Type B pancreatic cell (in vitro differentiated cells): ENCODE measurements around the gene CCSER2. TPM values are rescaled to one million over a fixed set of nuclear protein-coding genes. Genes with fewer than 3 reads are reported as not detected.
"Not testable (repeated sequence)": the region's sequence is repeated elsewhere in the genome, so short reads cannot be mapped to it uniquely, and the experiment has no call there.

ENCODE experiments used
- DNase-seq: peaks from one replicate; pipeline ENCODE4 v3.0.0; 2021; ENCODE audit warnings: mixed read lengths; ENCODE audit not compliant: unreplicated experiment; ENCODE audit errors: extremely low spot score
- H3K27ac Mint-ChIP-seq: 2 replicates; pipeline ENCODE4 v1.8.0; 2021; ENCODE audit warnings: mild to moderate bottlenecking, mixed read lengths
- H3K27me3 Mint-ChIP-seq: 2 replicates; pipeline ENCODE4 v1.8.0; 2021; ENCODE audit warnings: mixed read lengths
- H3K36me3 Mint-ChIP-seq: 2 replicates; pipeline ENCODE4 v1.8.0; 2021; ENCODE audit warnings: mixed read lengths
- H3K4me1 Mint-ChIP-seq: one replicate; pipeline ENCODE4 v1.8.0; 2021; ENCODE audit warnings: mixed read lengths; ENCODE audit not compliant: unreplicated experiment
- H3K4me3 Mint-ChIP-seq: 2 replicates; pipeline ENCODE4 v1.8.0; 2021; ENCODE audit warnings: mild to moderate bottlenecking, mixed read lengths
- H3K9me3 Mint-ChIP-seq: 2 replicates; pipeline ENCODE4 v1.8.0; 2021; ENCODE audit warnings: mixed read lengths
- total RNA-seq: library from RNA; stranded (reverse); gene quantifications from 2 replicates; pipeline ENCODE4 v1.2.1, GENCODE V29; 2021; ENCODE audit warnings: low replicate concordance
- TF ChIP-seq, protein P1 (sequence below): fragments of 200-600 bp; sonication (generic); conservative IDR thresholded peaks from 2 replicates; pipeline ENCODE4 v1.5.0; 2021; ENCODE audit warnings: antibody characterized with exemption, mild to moderate bottlenecking

The CCSER2 gene
- total RNA-seq, 1 donor from 2014 or later: 43.9 TPM

- no peak overlapping the region for H3K27ac Mint-ChIP-seq
- H3K27me3 Mint-ChIP-seq: no peaks in the 10 kb centered on the region
- TF ChIP-seq, protein P1, sequence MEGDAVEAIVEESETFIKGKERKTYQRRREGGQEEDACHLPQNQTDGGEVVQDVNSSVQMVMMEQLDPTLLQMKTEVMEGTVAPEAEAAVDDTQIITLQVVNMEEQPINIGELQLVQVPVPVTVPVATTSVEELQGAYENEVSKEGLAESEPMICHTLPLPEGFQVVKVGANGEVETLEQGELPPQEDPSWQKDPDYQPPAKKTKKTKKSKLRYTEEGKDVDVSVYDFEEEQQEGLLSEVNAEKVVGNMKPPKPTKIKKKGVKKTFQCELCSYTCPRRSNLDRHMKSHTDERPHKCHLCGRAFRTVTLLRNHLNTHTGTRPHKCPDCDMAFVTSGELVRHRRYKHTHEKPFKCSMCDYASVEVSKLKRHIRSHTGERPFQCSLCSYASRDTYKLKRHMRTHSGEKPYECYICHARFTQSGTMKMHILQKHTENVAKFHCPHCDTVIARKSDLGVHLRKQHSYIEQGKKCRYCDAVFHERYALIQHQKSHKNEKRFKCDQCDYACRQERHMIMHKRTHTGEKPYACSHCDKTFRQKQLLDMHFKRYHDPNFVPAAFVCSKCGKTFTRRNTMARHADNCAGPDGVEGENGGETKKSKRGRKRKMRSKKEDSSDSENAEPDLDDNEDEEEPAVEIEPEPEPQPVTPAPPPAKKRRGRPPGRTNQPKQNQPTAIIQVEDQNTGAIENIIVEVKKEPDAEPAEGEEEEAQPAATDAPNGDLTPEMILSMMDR: no peak
- DNase-seq: no peak
- no peaks in the 10 kb centered on the region for H3K9me3 Mint-ChIP-seq
- no peak overlapping the region for H3K4me3 Mint-ChIP-seq
- H3K4me1 Mint-ChIP-seq: no peaks in the 10 kb centered on the region
- H3K36me3 Mint-ChIP-seq: no peaks in the 10 kb centered on the region
Measured at GRCh38 chr10:84314275-84314674, 14.1 kb upstream of the CCSER2 start.

DNA sequence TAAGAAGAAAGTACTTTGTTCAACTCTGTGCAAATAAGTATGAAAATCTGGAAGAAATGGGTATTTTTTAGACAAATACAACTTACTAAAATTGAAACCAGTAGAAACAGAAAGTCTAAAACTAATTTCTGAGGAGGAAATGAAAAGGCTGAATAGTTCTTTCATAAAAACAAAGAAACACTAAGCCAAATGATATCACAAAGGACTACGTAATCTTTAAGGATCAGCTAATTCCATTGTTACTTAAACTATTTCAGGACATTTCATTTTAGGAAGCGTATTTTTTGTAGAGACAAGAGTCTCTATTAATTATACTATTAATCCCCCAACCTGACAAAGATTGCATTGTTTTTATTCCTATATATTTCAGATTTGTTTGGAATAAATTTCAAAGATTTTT, 11.2 kb upstream of the CCSER2 start:
- Mint-ChIP-seq H3K4me3 (no peak overlapping the region), H3K4me1 (no peaks in the 10 kb centered on the region), H3K9me3 (no peaks in the 10 kb centered on the region), H3K36me3 (no peaks in the 10 kb centered on the region), H3K27me3 (no peaks in the 10 kb centered on the region), H3K27ac (no peak overlapping the region)
- TF ChIP-seq, protein P1: no peak
- DNase-seq: no peak

DNA sequence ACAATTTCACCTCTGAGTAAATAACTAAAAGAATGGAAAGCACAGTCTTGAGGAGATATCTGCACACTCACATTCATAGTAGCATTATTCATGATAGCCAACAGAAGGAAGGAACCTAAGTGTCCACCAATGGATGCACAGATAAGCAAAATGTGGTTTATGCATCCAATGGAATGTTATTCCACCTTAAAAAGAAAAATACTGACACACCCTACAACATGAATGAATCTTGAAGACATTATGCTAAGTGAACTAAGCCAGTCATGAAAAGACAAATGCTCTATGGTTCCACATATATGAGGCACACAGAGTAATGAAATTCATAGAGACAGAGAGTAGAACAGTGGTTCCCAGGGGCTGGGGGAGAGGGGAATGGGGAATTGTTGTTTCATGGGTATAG, 6.5 kb upstream of the CCSER2 start:
- DNase-seq: no peak
- H3K4me3 Mint-ChIP-seq: no peak overlapping the region
- no peaks in the 10 kb centered on the region for H3K9me3 Mint-ChIP-seq
- TF ChIP-seq, protein P1: no peak
- H3K27me3 Mint-ChIP-seq: peaks cover 4% of the 10 kb centered on the region
- H3K36me3 Mint-ChIP-seq: no peaks in the 10 kb centered on the region
- no peaks in the 10 kb centered on the region for H3K4me1 Mint-ChIP-seq
- H3K27ac Mint-ChIP-seq: no peak overlapping the region

DNA sequence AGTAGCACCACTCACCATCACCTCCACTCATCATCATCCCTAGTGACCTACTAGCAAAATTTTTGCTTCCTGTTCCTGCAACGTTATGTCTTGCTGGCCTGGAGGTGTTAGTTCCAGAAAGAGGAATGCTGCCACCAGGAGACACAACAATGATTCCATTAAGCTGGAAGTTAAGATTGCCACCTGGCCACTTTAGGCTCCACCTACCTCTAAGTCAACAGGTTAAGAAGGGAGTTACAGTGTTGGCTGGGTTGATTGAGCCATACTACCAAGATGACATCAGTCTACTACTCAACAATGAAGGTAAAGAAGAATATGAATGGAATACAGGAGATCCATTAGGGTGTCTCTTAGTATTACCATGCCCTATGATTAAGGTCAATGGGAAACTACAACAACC, 4.8 kb upstream of the CCSER2 start:
- H3K4me3 Mint-ChIP-seq, H3K27ac Mint-ChIP-seq, H3K27me3 Mint-ChIP-seq, H3K4me1 Mint-ChIP-seq, H3K36me3 Mint-ChIP-seq, H3K9me3 Mint-ChIP-seq, DNase-seq: not testable (repeated sequence)

DNA sequence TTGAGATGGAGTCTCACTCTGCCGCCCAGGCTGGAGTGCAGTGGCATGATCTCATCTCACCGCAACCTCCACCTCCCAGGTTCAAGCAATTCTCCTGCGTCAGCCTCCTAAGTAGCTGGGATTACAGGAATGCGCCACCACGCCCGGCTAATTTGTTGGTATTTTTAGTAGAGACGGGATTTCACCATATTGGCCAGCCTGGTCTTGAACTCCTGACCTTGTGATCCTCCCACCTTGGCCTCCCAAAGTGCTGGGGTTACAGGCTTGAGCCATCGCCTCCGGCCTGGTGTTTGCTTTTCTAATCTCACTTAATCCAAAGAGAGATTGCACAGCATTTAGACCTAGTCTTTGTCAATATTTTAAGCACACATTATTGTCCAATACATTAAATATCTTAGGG, 1.4 kb upstream of the CCSER2 start:
- H3K27ac Mint-ChIP-seq, H3K4me3 Mint-ChIP-seq: not testable (repeated sequence)

DNA sequence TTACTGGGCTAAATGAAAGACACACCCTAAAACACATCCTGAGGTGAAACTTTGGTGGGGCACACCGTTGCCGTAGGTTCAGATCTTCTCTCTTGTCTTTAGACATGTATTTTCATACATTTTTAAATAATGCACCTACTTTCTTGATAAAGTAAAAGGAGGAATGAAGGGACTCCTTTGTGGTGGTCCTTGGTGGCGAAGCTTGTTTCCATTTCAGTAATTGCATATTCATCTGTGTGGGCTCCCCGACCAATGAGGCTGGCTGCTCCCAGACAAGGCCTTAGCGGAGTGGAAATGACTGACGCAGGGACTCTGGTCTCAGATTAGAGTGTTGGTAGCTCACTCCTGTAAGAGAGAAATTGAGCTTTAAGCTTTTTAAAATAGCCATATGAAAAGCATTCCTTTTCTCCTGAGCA, 815 bp downstream of the CCSER2 start:
- Mint-ChIP-seq H3K4me1 (peaks cover 30% of the 10 kb centered on the region), H3K36me3 (no peaks in the 10 kb centered on the region), H3K27me3 (peaks cover 4% of the 10 kb centered on the region), H3K4me3 (peak overlapping the region; percentile 97), H3K27ac (peak overlapping the region; percentile 95), H3K9me3 (no peaks in the 10 kb centered on the region)
- DNase-seq: no peak
- TF ChIP-seq, protein P1: peak; percentile 25

More for the DNA sequence above, 1.4 kb upstream of the CCSER2 start:
- not testable (repeated sequence) for H3K27me3 Mint-ChIP-seq, H3K9me3 Mint-ChIP-seq, DNase-seq, H3K36me3 Mint-ChIP-seq
- H3K4me1 Mint-ChIP-seq: peaks cover 22% of the 10 kb centered on the region
